Measurements from ENCODE around the gene NCAPD3. TPM values are rescaled to one million over a fixed set of nuclear protein-coding genes. Genes with fewer than 3 reads are reported as not detected.

NCAPD3 gene
- total and polyA plus RNA-seq, 2 of the 13 experiments (the other 11 are each of a cell fraction or from before 2014, with no cell fraction given): 20.7 to 25.6 TPM

- POLR2A ChIA-PET: no interaction called here
- FAIRE-seq (no peak), ATAC-seq (no peak), DNase-seq (ENCODE audit: low spot score) (no peak)
- in situ Hi-C loops (cut with HindIII; ENCODE audit: extremely low pct_ligation_motif_present, low pct_unique_long_range_greater_than_20kb) (no loop called here), intact Hi-C loops (cut with micrococcal nuclease; ENCODE audit: unreplicated experiment) (no loop called here)
- H2AFZ ChIP-seq (ENCODE audit: low read length): no peak overlapping the region
- H3K9ac ChIP-seq (ENCODE audit: insufficient read depth, low read depth, low read length): no peak overlapping the region
- TF ChIP-seq ZC3H4 (CRISPR knock-in tag; IDR thresholded peaks at IDR 0.05; ENCODE audit: borderline replicate concordance): no peak
- no peak for TF ChIP-seq ZNF720 (CRISPR knock-in tag; IDR thresholded peaks at IDR 0.05)
- TF ChIP-seq CREM (IDR thresholded peaks at IDR 0.05): no peak
- no peak for TF ChIP-seq CREM (CRISPR knock-in tag; IDR thresholded peaks at IDR 0.05)
- no peak for TF ChIP-seq TBL1XR1 (IDR thresholded peaks at IDR 0.05; ENCODE audit: borderline replicate concordance, low read length, partially characterized antibody)
- no peak for TF ChIP-seq ZNF10 (CRISPR knock-in tag; IDR thresholded peaks at IDR 0.05; ENCODE audit: borderline replicate concordance, low read depth)
- no peak for TF ChIP-seq POLR2AphosphoS2 (IDR thresholded peaks at IDR 0.05; ENCODE audit: low read depth, low read length)
- no peak for TF ChIP-seq AGO2 (optimal IDR thresholded peaks at IDR 0.05; ENCODE audit: low read depth, low read length)
- no peak for TF ChIP-seq HMGA1 (CRISPR knock-in tag; conservative IDR thresholded peaks at IDR 0.05)
- no peak for TF ChIP-seq ZNF12 (CRISPR knock-in tag; IDR thresholded peaks at IDR 0.05)
- TF ChIP-seq NFKBIZ (CRISPR knock-in tag; IDR thresholded peaks at IDR 0.05): no peak
- no peak for TF ChIP-seq U2AF1 (optimal IDR thresholded peaks at IDR 0.05; ENCODE audit: low read depth, low read length)
- no peak for TF ChIP-seq ZNF776 (CRISPR knock-in tag; IDR thresholded peaks at IDR 0.05)
- TF ChIP-seq ZNF549 (CRISPR knock-in tag; IDR thresholded peaks at IDR 0.05): no peak
- TF ChIP-seq MTA1 (CRISPR knock-in tag; IDR thresholded peaks at IDR 0.05; ENCODE audit: borderline replicate concordance): no peak
- no peak for TF ChIP-seq ZKSCAN1 (IDR thresholded peaks at IDR 0.05; ENCODE audit: low read length)
- TF ChIP-seq ISX (CRISPR knock-in tag; conservative IDR thresholded peaks at IDR 0.05): no peak
- no peak for TF ChIP-seq NFRKB (IDR thresholded peaks at IDR 0.05)
- no peaks in the 10 kb centered on the region for H3K79me2 ChIP-seq (ENCODE audit: insufficient read depth, low read length)
- no peak overlapping the region for H3K4me2 ChIP-seq (ENCODE audit: low read depth, low read length)
- no peak overlapping the region for H3K27ac ChIP-seq (ENCODE audit: extremely low read length, insufficient read depth, low read length)
- CTCF ChIA-PET (ENCODE audit: low intra/inter-chr PET ratio, low total read pairs): no interaction called here
- 69% methylated on average over 11 of the region's 11 CpGs for WGBS (ENCODE audit: low lambda C conversion rate)
- H3K4me3 ChIP-seq (replicated peaks in 1 of 3; ENCODE audit: insufficient read depth in 1 of 3, low read depth in 2 of 3, low read length in 3 of 3): no peak overlapping the region
- H3K9me3 ChIP-seq (ENCODE audit: low read length): no peaks in the 10 kb centered on the region
- no TSS peak for BruUV-seq (replicated peaks)
- peaks cover 17% of the 10 kb centered on the region for H3K4me1 ChIP-seq (ENCODE audit: insufficient read depth, low read length)
- peaks cover 0 to 5% of the 10 kb centered on the region in 2 experiments; a peak in 1 of 5 replicates for H3K27me3 ChIP-seq (ENCODE audit: control insufficient read depth in 1 of 2, insufficient read depth in 2 of 2, low read length in 2 of 2)
- H4K20me1 ChIP-seq (ENCODE audit: insufficient read depth, low read length): no peaks in the 10 kb centered on the region
- peaks cover 0 to 4% of the 10 kb centered on the region in 2 experiments; a peak in 1 of 5 replicates for H3K36me3 ChIP-seq (replicated peaks in 1 of 2; ENCODE audit: control insufficient read depth in 1 of 2, insufficient read depth in 2 of 2, low read length in 2 of 2)
These were observed 44.2 kb upstream of the NCAPD3 start for GRCh38 chr11:134267966-134268365.
